Measurements from ENCODE around the gene ATP2B2. TPM values are rescaled to one million over a fixed set of nuclear protein-coding genes. Genes with fewer than 3 reads are reported as not detected.

The ATP2B2 gene
- total RNA-seq, 4 donors from 2014 or later, result not detected

GRCh38 chr3:10454907-10455544 is 50.4 kb downstream of the ATP2B2 start:
- intact Hi-C loops (cut with DNase I; ENCODE audit: low total_unique reads), result no loop called here
- TF ChIP-seq POLR2AphosphoS5 (IDR thresholded peaks at IDR 0.05) (no peak), POLR2A (IDR thresholded peaks at IDR 0.05) (no peak)
- TF ChIP-seq, protein P1, sequence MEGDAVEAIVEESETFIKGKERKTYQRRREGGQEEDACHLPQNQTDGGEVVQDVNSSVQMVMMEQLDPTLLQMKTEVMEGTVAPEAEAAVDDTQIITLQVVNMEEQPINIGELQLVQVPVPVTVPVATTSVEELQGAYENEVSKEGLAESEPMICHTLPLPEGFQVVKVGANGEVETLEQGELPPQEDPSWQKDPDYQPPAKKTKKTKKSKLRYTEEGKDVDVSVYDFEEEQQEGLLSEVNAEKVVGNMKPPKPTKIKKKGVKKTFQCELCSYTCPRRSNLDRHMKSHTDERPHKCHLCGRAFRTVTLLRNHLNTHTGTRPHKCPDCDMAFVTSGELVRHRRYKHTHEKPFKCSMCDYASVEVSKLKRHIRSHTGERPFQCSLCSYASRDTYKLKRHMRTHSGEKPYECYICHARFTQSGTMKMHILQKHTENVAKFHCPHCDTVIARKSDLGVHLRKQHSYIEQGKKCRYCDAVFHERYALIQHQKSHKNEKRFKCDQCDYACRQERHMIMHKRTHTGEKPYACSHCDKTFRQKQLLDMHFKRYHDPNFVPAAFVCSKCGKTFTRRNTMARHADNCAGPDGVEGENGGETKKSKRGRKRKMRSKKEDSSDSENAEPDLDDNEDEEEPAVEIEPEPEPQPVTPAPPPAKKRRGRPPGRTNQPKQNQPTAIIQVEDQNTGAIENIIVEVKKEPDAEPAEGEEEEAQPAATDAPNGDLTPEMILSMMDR (IDR thresholded peaks at IDR 0.05), result no peak
- Histone ChIP-seq H3K27ac (no peak overlapping the region), H3K36me3 (no peaks in the 10 kb centered on the region), H3K4me1 (no peaks in the 10 kb centered on the region), H3K9me3 (no peaks in the 10 kb centered on the region), H3K4me3 (no peak overlapping the region), H3K27me3 (no peaks in the 10 kb centered on the region)
- no peak for DNase-seq
- in situ Hi-C loops (cut with MboI; ENCODE audit: low pct_ligation_motif_present in 1 of 4, low pct_unique_long_range_greater_than_20kb in 1 of 4, low sequenced_read_pairs in 3 of 4), result no loop called here
- 0% methylated on average over 1 of the region's 1 CpG; no CpG with 5 or more reads in 1 of the 2 donors for WGBS, 2 donors (ENCODE audit: low coverage in 1 of 2)

GRCh38 chr3:10453431-10454163 is 51.8 kb downstream of the ATP2B2 start:
- intact Hi-C loops (cut with DNase I; ENCODE audit: low total_unique reads) (no loop called here), in situ Hi-C loops (cut with MboI; ENCODE audit: low pct_ligation_motif_present in 1 of 4, low pct_unique_long_range_greater_than_20kb in 1 of 4, low sequenced_read_pairs in 3 of 4) (no loop called here)
- DNase-seq, result no peak
- no peaks in the 10 kb centered on the region for H3K27me3 ChIP-seq
- TF ChIP-seq, protein P1 (IDR thresholded peaks at IDR 0.05), result no peak
- TF ChIP-seq POLR2A (IDR thresholded peaks at IDR 0.05), result no peak
- no peak for TF ChIP-seq POLR2AphosphoS5 (IDR thresholded peaks at IDR 0.05)
- no peak for TF ChIP-seq EP300 (IDR thresholded peaks at IDR 0.05; ENCODE audit: low read depth)
- H3K4me3 ChIP-seq, result no peak overlapping the region
- no peaks in the 10 kb centered on the region for H3K36me3 ChIP-seq
- H3K27ac ChIP-seq, result no peak overlapping the region
- no peaks in the 10 kb centered on the region for H3K4me1 ChIP-seq
- WGBS, 2 donors (ENCODE audit: low coverage in 1 of 2), result 56 to 67% methylated on average over 4 to 7 of the region's 7 CpGs
- no peaks in the 10 kb centered on the region for H3K9me3 ChIP-seq

GRCh38 chr3:10450494-10451440 is 54.6 kb downstream of the ATP2B2 start:
- WGBS, 2 donors (ENCODE audit: low coverage in 1 of 2), result 64 to 74% methylated on average over 4 to 20 of the region's 22 CpGs
- in situ Hi-C loops (cut with MboI; ENCODE audit: low pct_ligation_motif_present in 1 of 4, low pct_unique_long_range_greater_than_20kb in 1 of 4, low sequenced_read_pairs in 3 of 4) (no loop called here), intact Hi-C loops (cut with DNase I; ENCODE audit: low total_unique reads) (no loop called here)
- no peaks in the 10 kb centered on the region for H3K36me3 ChIP-seq
- TF ChIP-seq POLR2A (IDR thresholded peaks at IDR 0.05), result no peak
- TF ChIP-seq POLR2AphosphoS5 (IDR thresholded peaks at IDR 0.05), result no peak
- TF ChIP-seq EP300 (IDR thresholded peaks at IDR 0.05; ENCODE audit: low read depth), result no peak
- TF ChIP-seq, protein P1 (IDR thresholded peaks at IDR 0.05), result no peak
- no peak for DNase-seq
- H3K4me1 ChIP-seq, result no peaks in the 10 kb centered on the region
- no peak overlapping the region for H3K4me3 ChIP-seq
- H3K27ac ChIP-seq, result no peak overlapping the region
- no peaks in the 10 kb centered on the region for H3K9me3 ChIP-seq
- no peaks in the 10 kb centered on the region for H3K27me3 ChIP-seq

- Histone ChIP-seq H3K36me3 (no peaks in the 10 kb centered on the region), H3K27ac (no peak overlapping the region), H3K4me1 (no peaks in the 10 kb centered on the region), H3K27me3 (no peaks in the 10 kb centered on the region), H3K9me3 (no peaks in the 10 kb centered on the region), H3K4me3 (no peak overlapping the region)
- in situ Hi-C loops (cut with MboI; ENCODE audit: low pct_ligation_motif_present in 1 of 4, low pct_unique_long_range_greater_than_20kb in 1 of 4, low sequenced_read_pairs in 3 of 4), result no loop called here
- intact Hi-C loops (cut with DNase I; ENCODE audit: low total_unique reads), result no loop called here
- no peak for DNase-seq
- TF ChIP-seq POLR2A (IDR thresholded peaks at IDR 0.05) (no peak), POLR2AphosphoS5 (IDR thresholded peaks at IDR 0.05) (no peak), EP300 (IDR thresholded peaks at IDR 0.05; ENCODE audit: low read depth) (no peak)
- TF ChIP-seq, protein P1 (IDR thresholded peaks at IDR 0.05), result no peak
- WGBS, 2 donors (ENCODE audit: low coverage in 1 of 2), result 86% methylated on average over 16 of the region's 18 CpGs; no CpG with 5 or more reads in 1 of the 2 donors
Observed at GRCh38 chr3:10449436-10449835, 56.0 kb downstream of the ATP2B2 start.

All from transverse colon (tissue), 4 donors.